OCI-LY7 (cell line): ENCODE results near the gene PSAP.

ENCODE experiments used
- CTCF ChIP-seq: fragments of 200-600 bp; sonication (generic); conservative IDR thresholded peaks from 2 replicates; pipeline ENCODE4 v1.5.1; 2014; ENCODE audit warnings: mild to moderate bottlenecking, antibody characterized with exemption, low read length, moderate library complexity, mixed read lengths
- EZH2phosphoT487 ChIP-seq: fragments of 200-600 bp; sonication (generic); IDR thresholded peaks from 2 replicates; pipeline ENCODE4 v1.6.1; 2018; ENCODE audit warnings: low read depth, borderline replicate concordance, mild to moderate bottlenecking, mixed run types, antibody characterized with exemption, low read length, moderate library complexity, mixed read lengths

- TF ChIP-seq CTCF (no peak), EZH2phosphoT487 (no peak)
Measured at GRCh38 chr10:71802235-71802634, 48.8 kb downstream of the PSAP start.
